Activated naive CD8-positive, alpha-beta T cell (primary cell): ENCODE results near the gene GSTA4.
"Not testable (repeated sequence)": the region's sequence is repeated elsewhere in the genome, so short reads cannot be mapped to it uniquely, and the experiment has no call there.

Experiments used
- H3K27ac Mint-ChIP-seq: one replicate; pipeline ENCODE4 v1.8.0; 2021; ENCODE audit warnings: mixed read lengths
- H3K27me3 Mint-ChIP-seq: one replicate; pipeline ENCODE4 v1.8.0; 2021; ENCODE audit warnings: mixed read lengths
- H3K36me3 Mint-ChIP-seq: one replicate; pipeline ENCODE4 v1.8.0; 2021; ENCODE audit warnings: mixed read lengths
- H3K4me1 Mint-ChIP-seq: one replicate; pipeline ENCODE4 v1.8.0; 2021; ENCODE audit warnings: low read depth, mixed read lengths
- H3K4me3 Mint-ChIP-seq: one replicate; pipeline ENCODE4 v1.8.0; 2021; ENCODE audit warnings: mild to moderate bottlenecking, mixed read lengths
- H3K9me3 Mint-ChIP-seq: one replicate; pipeline ENCODE4 v1.8.0; 2021; ENCODE audit warnings: low read depth, mixed read lengths

Gene GSTA4

DNA sequence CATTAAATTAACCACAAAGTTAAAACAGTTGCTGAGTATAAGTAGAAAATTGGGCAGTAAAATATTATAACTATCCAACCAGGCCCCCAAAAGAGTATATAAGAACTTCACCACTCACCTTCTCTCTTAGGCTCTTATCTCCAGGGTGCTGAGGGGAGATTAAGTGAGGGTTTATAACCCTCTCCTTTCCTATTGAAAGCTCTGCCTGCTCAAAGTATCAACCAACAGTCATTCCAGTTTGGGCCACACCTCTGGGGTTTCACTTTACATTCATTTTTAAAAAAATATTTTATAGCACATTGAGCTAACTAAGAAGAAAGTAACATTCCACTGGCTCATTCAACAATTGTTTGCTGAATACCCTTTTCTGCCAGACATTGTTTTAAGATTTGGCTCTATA is 22.1 kb downstream of the GSTA4 start:
- Mint-ChIP-seq H3K4me3 (no peak overlapping the region), H3K27me3 (peaks cover 2% of the 10 kb centered on the region), H3K4me1 (peaks cover 10% of the 10 kb centered on the region), H3K9me3 (no peaks in the 10 kb centered on the region), H3K36me3 (peaks cover 2% of the 10 kb centered on the region), H3K27ac (no peak overlapping the region)

DNA sequence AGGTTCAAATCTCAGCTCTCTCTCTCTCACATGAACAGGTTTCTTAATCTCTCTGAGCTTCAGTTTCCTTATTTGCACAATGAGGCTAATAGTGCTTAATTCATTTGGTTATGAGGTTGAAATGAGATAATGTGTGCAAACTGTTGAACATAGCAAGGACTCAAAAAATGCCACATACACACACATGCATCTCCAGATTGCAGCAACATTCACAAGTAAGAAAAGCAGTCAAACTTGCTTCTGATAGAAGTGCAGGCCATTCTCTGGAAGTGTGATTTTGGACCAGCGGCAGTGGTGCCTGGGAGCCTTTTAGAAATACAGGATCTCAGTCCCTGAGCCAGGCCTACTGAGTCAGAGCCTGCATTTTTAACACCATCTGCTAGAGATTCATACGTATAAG is 25.7 kb downstream of the GSTA4 start:
- peaks cover 3% of the 10 kb centered on the region for H3K4me1 Mint-ChIP-seq
- peaks cover 2% of the 10 kb centered on the region for H3K27me3 Mint-ChIP-seq
- no peak overlapping the region for H3K27ac Mint-ChIP-seq
- H3K36me3 Mint-ChIP-seq: no peaks in the 10 kb centered on the region
- no peak overlapping the region for H3K4me3 Mint-ChIP-seq
- no peaks in the 10 kb centered on the region for H3K9me3 Mint-ChIP-seq

DNA sequence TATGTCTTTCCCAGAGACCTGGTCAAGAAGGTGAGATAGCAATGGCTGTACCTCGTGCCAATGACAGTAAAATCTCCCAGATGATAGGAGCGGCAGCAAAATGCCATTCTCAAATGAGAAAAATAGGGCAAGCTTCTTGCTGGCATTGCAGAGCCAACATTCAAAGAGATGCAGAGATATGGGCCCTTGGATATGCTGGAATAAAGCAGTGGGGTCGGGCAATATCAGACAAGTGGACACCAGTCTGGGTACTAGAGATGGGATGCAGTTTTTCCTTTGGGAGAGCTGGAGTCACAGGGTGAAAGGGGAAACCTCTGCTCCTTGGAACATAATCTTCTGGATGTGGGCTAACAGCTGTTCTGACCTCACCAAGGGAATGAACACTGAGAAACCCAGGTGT is 29.0 kb downstream of the GSTA4 start:
- H3K27ac Mint-ChIP-seq: no peak overlapping the region
- no peaks in the 10 kb centered on the region for H3K36me3 Mint-ChIP-seq
- no peaks in the 10 kb centered on the region for H3K4me1 Mint-ChIP-seq
- H3K27me3 Mint-ChIP-seq: no peaks in the 10 kb centered on the region
- no peaks in the 10 kb centered on the region for H3K9me3 Mint-ChIP-seq
- no peak overlapping the region for H3K4me3 Mint-ChIP-seq

DNA sequence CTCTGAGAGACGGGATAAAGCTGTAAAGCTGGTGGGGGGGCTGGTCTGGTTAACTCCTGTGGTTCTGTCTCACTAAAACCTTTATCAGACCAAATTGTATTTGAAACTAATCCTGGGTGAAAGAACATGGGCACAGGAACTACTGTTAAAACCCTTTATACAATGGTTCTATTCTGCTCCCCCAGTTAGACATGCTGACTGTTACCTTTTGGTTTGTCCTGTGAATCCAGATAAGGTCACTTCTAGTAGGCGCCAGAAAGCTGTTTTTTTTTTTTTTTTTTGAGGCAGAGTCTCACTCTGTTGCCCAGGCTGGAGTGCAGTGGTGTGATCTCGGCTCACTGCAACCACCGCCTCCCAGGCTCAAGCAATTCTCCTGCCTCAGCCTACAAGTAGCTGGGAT is 29.7 kb downstream of the GSTA4 start:
- H3K27me3 Mint-ChIP-seq: no peaks in the 10 kb centered on the region
- H3K36me3 Mint-ChIP-seq: no peaks in the 10 kb centered on the region
- H3K4me3 Mint-ChIP-seq: no peak overlapping the region
- H3K4me1 Mint-ChIP-seq: no peaks in the 10 kb centered on the region
- H3K9me3 Mint-ChIP-seq: no peaks in the 10 kb centered on the region
- H3K27ac Mint-ChIP-seq: no peak overlapping the region

DNA sequence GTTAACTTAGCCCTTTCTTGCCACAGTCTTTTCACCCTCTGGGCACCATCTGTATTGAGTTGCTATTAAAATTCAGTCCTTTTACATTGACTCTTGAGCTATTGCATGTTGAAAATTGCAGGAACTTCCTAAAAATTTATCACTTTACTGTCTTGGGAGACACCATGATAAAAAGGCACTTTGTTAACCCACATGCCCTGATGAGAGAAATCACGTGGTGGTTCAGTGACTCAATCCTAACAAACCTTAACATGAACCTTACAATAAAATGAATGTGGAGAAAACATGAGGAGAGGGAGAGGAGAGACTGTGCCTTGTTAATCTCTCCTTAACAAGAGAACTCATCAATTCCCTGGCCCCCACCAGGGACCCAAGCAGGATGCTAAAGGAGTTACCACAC is 30.8 kb downstream of the GSTA4 start:
- no peaks in the 10 kb centered on the region for H3K4me1 Mint-ChIP-seq
- H3K27me3 Mint-ChIP-seq: no peaks in the 10 kb centered on the region
- H3K36me3 Mint-ChIP-seq: no peaks in the 10 kb centered on the region
- no peaks in the 10 kb centered on the region for H3K9me3 Mint-ChIP-seq
- no peak overlapping the region for H3K4me3 Mint-ChIP-seq
- H3K27ac Mint-ChIP-seq: no peak overlapping the region

DNA sequence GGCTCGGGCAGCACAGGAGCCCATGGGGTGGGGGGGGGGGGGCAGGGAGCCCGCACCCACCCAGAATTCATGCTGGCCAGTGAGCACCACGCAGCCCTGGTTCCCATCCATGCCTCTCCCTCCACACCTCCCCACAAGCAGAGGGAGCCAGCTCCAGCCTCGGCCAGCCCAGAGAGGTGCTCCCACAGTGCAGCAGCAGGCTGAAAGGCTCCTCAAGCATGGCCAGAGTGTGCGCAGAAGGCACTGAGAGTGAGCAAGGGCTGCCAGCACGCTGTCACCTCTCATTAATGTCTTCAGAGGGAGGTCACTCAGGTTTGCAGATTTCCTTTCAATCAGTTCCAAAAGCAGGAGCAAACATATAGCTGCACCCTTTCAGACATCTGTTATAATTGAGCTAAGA is 32.4 kb downstream of the GSTA4 start:
- H3K4me1 Mint-ChIP-seq: no peaks in the 10 kb centered on the region
- no peaks in the 10 kb centered on the region for H3K9me3 Mint-ChIP-seq
- H3K27me3 Mint-ChIP-seq: no peaks in the 10 kb centered on the region
- no peak overlapping the region for H3K27ac Mint-ChIP-seq
- H3K4me3 Mint-ChIP-seq: no peak overlapping the region
- no peaks in the 10 kb centered on the region for H3K36me3 Mint-ChIP-seq

DNA sequence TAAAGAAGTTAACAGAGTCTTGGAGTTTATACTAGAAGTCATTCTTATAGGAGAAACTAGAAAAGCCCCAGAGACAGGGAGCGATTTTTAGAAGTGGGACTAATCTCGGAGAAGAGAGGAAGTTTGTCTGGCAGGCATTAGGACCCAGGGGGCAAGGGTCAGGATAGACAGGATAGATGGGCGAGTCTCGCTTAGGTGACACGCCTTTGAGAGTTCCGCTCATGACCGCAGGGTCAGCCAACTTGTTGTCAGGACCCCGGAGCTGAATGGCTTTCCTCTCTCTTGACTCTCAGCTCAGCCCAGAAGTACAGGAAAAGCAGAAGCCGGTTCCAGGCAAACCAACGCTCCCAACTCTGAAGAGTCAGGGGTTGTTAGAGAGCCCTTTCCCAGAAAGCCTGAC is 34.1 kb downstream of the GSTA4 start:
- H3K36me3 Mint-ChIP-seq, H3K27ac Mint-ChIP-seq, H3K4me3 Mint-ChIP-seq, H3K4me1 Mint-ChIP-seq, H3K27me3 Mint-ChIP-seq, H3K9me3 Mint-ChIP-seq: not testable (repeated sequence)

DNA sequence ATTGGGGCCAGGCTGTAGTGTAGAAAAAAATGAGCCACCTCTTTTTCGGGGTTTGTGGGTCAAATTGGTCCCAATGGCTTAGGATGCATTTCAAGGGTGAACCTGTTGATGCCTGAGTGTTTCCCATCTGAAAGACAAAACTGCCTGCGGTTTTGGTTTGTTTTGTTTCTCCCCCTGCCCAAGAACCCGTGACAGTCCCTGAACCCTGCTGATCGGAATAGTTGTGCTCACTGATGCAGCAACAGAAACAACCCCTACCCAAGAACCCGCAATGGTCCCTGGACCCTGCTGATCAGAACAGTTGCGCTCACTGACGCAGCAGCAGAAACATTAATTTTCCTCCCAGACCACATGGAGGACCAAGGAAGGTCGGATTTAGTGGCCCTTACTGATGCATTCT is 34.9 kb downstream of the GSTA4 start:
- not testable (repeated sequence) for H3K4me3 Mint-ChIP-seq, H3K36me3 Mint-ChIP-seq, H3K27ac Mint-ChIP-seq, H3K4me1 Mint-ChIP-seq, H3K9me3 Mint-ChIP-seq, H3K27me3 Mint-ChIP-seq

DNA sequence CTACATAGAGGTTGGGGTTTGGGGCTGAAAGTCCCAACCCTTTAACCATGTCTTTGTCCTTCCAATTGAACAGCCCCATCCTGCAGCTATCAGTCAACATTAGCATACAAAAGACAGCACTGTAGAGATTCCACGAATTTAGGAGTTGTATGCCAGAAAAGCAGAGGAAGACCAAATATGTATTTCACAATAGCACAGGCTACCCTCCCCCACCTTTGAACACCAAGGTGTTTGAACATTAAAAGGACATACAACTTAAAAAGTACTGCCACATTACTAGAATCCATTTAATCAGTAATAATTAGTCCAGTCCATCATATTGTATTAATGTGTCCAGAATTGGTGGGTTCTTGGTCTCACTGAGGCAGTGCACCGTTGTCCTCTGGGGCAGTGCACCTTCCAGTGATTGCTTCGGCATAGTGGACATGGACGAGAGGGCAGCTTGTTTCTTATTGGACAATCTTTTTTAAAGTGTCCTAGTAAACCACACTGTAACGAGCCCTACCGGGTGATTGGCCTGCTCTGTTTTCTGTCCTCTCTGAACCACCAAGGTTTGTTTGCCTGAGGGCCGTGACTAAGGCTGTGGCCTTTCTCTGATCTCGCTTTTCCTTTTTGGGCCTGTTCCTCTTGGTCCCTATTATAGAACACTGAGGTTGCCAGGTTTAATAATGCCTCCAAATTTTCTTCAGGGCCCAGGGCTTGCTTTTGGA is 36.4 kb downstream of the GSTA4 start:
- no peak overlapping the region for H3K27ac Mint-ChIP-seq
- no peaks in the 10 kb centered on the region for H3K36me3 Mint-ChIP-seq
- H3K27me3 Mint-ChIP-seq: peaks cover 2% of the 10 kb centered on the region
- H3K9me3 Mint-ChIP-seq: no peaks in the 10 kb centered on the region
- no peaks in the 10 kb centered on the region for H3K4me1 Mint-ChIP-seq
- no peak overlapping the region for H3K4me3 Mint-ChIP-seq

DNA sequence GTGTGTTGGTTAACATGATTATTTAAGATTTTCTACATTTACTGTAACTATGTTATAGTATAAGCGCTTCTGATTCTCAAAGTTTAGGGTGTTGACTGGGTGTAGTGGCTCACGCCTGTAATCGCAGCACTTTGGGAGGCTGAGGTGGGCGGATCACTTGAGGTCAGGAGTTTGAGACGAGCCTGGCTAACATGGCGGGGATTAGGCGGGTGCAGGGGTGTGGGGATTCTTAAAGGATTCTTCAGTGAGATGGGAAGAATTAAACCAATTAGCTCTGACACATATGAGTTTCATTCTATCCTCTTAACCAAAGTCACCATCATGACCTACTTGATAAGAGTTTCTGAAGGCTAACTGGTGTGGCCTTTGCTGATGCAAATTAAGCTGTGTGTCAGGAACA is 39.2 kb downstream of the GSTA4 start:
- Mint-ChIP-seq H3K27ac (no peak overlapping the region), H3K4me1 (no peaks in the 10 kb centered on the region), H3K9me3 (no peaks in the 10 kb centered on the region), H3K27me3 (peaks cover 2% of the 10 kb centered on the region), H3K4me3 (no peak overlapping the region), H3K36me3 (no peaks in the 10 kb centered on the region)

DNA sequence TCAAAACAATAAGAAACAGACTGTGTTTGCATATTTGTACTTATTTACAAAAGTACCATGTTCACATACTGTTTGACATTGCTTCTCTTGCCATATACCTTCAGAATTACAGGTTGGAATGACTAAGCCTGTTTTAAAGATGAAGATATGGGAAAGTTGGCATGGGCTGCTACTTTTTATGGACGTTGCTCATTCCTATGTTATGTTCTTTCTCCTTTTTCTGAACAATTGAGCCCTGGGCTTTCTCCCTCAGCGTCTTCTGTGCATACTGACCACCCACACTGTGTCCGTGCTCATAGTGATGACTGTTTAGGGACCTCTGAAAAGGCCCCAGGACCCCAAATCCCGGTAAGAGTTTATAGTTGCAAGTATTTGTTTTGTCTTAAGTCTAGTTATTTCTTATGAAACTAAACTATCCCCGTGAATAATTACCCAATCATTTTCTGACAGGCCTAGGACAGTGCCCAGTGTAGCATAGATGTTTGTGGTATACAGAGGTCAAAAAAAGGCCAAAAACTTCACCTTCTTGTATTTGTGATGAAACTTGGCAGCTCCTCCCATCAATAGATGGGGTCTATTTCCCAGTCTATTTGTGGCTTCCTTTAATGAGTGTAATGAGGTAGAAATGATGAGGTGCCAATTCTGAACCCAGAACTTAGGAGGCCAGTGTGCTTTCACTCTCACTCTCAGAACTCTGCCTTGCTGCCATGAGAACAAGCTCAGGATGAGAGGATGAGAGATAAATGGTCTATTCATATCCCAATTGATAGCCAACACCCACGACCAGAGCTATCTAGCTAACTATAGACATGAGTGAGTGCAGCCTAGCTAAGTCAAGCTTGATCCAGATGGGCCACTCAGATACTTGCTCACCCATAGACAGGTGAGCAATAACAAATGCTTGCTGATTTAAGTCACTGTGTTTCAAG is 40.9 kb downstream of the GSTA4 start:
- no peaks in the 10 kb centered on the region for H3K4me1 Mint-ChIP-seq

DNA sequence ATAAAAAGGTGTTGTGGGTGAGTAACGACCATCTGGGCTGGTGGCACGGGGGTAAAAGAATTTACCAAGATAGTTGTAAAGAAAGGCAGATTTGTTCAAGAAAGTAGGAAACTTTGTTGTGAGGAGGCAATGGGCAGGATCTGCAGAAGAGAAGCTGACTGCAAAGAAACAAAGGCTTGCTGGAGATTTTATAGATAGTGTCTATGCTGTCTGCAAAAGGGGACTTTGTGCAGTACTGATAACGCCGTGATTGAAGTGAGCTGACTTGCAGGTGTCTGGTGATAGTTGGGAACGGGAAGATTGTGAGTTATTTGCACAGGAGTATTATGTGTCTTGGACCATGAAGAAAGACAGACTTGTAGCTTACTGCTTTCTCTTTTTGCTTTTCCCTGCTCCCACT is 48.8 kb downstream of the GSTA4 start:
- no peak overlapping the region for H3K4me3 Mint-ChIP-seq
- H3K36me3 Mint-ChIP-seq: no peaks in the 10 kb centered on the region
- H3K27ac Mint-ChIP-seq: no peak overlapping the region
- no peaks in the 10 kb centered on the region for H3K9me3 Mint-ChIP-seq
- H3K4me1 Mint-ChIP-seq: peaks cover 5% of the 10 kb centered on the region
- peaks cover 13% of the 10 kb centered on the region for H3K27me3 Mint-ChIP-seq

More for the DNA sequence above, 40.9 kb downstream of the GSTA4 start:
- no peak overlapping the region for H3K27ac Mint-ChIP-seq
- no peaks in the 10 kb centered on the region for H3K36me3 Mint-ChIP-seq
- no peak overlapping the region for H3K4me3 Mint-ChIP-seq
- H3K27me3 Mint-ChIP-seq: peaks cover 2% of the 10 kb centered on the region
- no peaks in the 10 kb centered on the region for H3K9me3 Mint-ChIP-seq

DNA sequence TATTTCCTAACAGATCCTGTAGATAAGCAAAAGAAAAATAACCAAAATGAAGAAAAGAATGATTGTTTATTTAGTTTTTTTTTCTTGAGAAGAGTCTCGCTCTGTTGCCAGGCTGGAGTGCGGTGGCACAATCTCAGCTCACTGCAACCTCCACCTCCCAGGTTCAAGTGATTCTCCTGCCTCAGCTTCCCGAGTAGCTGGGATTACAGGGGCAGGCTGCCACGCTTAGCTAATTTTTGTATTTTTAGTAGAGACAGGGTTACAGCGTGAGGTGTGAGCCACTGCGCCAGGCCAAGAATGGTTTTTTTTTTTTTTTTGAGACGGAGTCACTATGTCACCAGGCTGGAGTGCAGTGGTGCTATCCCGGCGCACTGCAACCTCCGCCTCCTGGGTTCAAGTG is 52.3 kb downstream of the GSTA4 start:
- not testable (repeated sequence) for H3K36me3 Mint-ChIP-seq, H3K27ac Mint-ChIP-seq, H3K9me3 Mint-ChIP-seq, H3K4me3 Mint-ChIP-seq, H3K4me1 Mint-ChIP-seq
- peaks cover 11% of the 10 kb centered on the region for H3K27me3 Mint-ChIP-seq

DNA sequence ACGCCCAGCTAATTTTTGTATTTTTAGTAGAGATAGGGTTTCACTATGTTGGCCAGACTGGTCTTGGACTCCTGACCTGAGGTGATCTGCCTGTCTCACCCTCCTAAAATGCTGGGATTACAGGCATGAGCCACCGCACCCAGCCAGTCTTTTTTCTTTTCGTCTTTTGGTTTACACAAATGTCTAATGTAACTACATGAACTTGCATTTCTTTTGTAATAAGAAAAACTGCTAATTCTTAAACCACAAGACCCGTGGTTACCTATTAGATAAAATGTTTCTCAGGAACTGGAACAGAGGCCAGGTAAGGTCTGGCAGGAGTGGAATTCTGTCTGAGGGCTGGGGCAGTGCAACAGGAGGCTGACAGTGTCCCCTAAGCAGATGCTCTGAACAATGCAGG is 52.9 kb downstream of the GSTA4 start:
- peaks cover 9% of the 10 kb centered on the region for H3K27me3 Mint-ChIP-seq
- no peaks in the 10 kb centered on the region for H3K9me3 Mint-ChIP-seq
- no peak overlapping the region for H3K4me3 Mint-ChIP-seq
- H3K4me1 Mint-ChIP-seq: peaks cover 5% of the 10 kb centered on the region
- no peak overlapping the region for H3K27ac Mint-ChIP-seq
- no peaks in the 10 kb centered on the region for H3K36me3 Mint-ChIP-seq

DNA sequence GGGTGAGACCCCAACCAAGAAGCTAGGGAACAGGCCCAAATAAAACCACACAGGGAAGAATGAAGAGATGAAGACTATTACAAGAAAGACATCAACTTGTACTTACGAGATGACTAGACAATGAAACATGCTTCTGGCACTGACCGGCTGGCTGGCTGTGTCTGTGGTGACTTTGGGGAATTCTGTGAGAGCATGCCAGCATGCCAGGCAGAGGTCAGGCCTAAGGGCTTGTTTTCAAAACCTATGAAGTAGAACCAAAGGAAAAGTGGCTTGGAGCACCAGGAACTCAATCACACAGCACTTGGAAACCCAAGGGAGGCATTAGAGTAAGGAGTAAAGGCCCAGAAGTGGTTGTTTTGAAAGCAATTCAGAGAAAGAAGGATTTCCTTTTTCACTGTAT is 57.2 kb downstream of the GSTA4 start:
- Mint-ChIP-seq H3K27ac (no peak overlapping the region), H3K4me1 (no peaks in the 10 kb centered on the region), H3K4me3 (no peak overlapping the region), H3K9me3 (no peaks in the 10 kb centered on the region), H3K27me3 (peaks cover 1% of the 10 kb centered on the region), H3K36me3 (peaks cover 3% of the 10 kb centered on the region)

DNA sequence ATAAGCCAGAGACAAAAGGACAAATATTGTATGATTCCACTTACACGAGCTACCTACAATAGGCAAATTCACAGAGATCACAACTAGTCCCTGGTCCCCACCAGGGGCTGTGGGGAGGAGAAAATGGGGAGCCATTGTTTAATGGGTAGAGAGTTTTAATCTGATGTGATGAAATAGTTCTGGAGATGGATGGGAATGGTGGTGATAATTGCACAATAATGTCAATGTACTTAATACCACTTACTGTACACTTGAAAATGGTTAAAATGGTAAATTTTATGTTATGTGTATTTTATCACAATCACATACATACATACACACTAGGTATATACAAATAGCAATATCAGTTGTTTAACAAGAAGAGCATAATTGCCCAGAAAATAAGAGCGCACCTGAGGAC is 61.3 kb downstream of the GSTA4 start:
- H3K27ac Mint-ChIP-seq: no peak overlapping the region
- H3K9me3 Mint-ChIP-seq: no peaks in the 10 kb centered on the region
- H3K4me1 Mint-ChIP-seq: no peaks in the 10 kb centered on the region
- H3K36me3 Mint-ChIP-seq: peaks cover 3% of the 10 kb centered on the region
- H3K4me3 Mint-ChIP-seq: no peak overlapping the region
- no peaks in the 10 kb centered on the region for H3K27me3 Mint-ChIP-seq
